HG02973 (cell line): ENCODE results near the gene TFR2.
"Not testable (repeated sequence)": the region's sequence is repeated elsewhere in the genome, so short reads cannot be mapped to it uniquely, and the experiment has no call there.

Source experiments
- ATAC-seq: cut with Tn5 transposase; IDR thresholded peaks from one replicate; pipeline ENCODE4 v1.9.1; 2021; ENCODE audit warnings: moderate library complexity; ENCODE audit not compliant: unreplicated experiment

Gene TFR2

DNA sequence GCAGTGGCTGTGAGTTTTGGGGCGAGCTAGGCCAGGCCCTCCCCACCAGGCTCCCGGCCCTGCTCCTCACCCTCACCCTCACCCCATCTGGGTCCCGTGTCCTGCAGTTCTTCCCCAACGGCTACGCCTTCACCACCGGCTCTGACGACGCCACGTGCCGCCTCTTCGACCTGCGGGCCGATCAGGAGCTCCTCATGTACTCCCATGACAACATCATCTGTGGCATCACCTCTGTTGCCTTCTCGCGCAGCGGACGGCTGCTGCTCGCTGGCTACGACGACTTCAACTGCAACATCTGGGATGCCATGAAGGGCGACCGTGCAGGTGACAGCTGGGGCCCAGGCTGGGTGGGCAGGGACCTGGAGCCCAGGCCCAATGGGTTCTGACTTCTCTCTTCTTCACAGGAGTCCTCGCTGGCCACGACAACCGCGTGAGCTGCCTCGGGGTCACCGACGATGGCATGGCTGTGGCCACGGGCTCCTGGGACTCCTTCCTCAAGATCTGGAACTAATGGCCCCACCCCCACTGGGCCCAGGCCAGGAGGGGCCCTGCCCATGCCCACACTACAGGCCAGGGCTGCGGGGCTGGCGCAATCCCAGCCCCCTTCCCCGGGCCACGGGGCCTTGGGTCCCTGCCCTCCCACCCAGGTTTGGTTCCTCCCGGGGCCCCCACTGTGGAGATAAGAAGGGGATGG lies 37.1 kb upstream of the TFR2 start:
- ATAC-seq: no peak

DNA sequence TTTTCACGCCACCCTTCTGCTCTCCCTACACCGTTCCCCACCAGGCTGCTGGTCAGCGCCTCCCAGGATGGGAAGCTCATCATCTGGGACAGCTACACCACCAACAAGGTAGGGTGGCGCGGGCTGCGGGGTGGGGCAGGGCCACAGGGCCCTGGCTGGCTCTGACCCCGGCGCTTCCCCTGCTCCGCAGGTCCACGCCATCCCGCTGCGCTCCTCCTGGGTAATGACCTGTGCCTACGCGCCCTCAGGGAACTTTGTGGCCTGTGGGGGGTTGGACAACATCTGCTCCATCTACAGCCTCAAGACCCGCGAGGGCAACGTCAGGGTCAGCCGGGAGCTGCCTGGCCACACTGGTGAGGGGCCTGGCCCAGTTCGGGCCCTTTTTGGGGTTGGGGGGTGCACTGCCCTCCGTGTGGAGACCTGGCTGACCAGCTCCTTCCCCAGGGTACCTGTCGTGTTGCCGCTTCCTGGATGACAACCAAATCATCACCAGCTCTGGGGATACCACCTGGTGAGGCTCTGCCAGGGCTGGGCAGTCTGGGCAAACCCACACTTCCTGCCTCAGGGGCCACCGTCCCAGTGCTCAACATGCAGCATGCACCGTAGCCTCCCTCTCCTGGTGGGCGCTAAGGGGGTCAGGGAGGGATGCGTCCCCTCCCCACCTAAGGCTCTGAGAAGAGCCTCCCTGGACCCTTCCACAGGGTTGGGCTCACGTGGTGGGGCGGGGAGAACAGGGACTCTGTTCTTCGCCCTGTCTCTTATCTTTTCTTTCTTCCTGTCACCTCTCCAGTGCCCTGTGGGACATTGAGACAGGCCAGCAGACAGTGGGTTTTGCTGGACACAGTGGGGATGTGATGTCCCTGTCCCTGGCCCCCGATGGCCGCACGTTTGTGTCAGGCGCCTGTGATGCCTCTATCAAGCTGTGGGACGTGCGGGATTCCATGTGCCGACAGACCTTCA lies 36.2 kb upstream of the TFR2 start:
- no peak for ATAC-seq

- ATAC-seq: no peak
These were observed 35.4 kb upstream of the TFR2 start for GRCh38 chr7:100676501-100677306.

DNA sequence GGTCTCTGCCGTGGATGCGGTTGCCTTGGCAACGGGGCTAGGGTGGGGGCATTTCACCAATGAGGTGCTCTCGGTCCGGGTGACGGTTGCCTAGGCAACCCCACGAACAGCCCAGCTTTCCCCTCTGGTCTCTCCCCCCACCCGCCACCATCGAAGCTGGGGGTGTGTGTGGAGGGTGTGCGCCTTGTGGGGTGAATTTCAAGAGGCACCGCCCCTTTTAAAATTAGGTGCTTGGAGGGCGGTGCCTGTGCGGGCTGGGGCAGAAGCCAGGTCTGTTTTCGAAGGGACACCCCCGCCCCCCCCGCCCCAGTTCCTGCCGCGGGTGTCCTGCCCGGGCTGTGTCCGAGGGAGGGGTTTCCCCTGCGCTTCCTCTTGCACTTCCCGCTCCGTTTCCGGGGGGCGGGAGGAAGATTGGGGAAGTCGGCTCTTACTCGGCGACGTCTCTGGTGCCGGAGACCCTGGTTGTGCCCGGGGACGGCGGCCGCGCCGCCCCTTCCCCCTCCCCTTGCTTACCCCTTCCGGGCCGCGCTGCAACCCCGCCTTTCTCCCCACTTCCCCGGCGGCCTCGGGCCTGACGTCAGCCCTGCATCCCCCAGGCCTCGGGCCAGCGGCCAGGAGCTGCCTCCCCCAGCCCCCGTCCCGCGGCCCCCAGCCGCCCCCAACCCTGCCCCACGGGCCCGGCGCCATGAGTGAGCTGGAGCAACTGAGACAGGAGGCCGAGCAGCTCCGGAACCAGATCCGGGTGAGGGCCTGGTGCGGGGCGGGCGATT lies 34.4 kb upstream of the TFR2 start:
- ATAC-seq: no peak

- no peak for ATAC-seq
These were observed 33.7 kb upstream of the TFR2 start for GRCh38 chr7:100675105-100675451.

- no peak for ATAC-seq
These were observed 33.2 kb upstream of the TFR2 start for GRCh38 chr7:100674411-100675104.

DNA sequence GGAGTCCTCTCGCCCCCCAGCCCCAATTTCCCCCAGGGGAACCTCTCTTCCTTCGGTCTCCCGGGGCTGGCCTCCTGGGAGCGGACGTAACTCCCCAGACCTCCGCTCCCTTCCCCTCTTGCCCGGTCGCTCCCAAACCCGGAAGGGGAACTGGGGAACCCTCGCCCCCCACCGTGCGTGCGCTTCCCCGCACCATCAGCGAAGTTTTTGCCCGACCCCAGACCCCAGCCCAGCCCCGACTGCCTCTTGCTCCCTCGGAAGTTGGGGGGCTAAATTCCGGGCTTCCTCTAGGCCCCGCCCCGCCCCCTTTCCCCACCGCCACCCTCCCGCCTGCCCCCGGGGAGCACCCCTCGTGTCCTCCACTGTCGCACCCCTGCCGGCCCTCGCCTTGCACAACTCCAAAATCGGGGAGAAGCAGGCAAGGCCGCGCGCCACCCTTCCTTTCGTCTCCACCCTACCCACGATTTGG lies 32.6 kb upstream of the TFR2 start:
- no peak for ATAC-seq

DNA sequence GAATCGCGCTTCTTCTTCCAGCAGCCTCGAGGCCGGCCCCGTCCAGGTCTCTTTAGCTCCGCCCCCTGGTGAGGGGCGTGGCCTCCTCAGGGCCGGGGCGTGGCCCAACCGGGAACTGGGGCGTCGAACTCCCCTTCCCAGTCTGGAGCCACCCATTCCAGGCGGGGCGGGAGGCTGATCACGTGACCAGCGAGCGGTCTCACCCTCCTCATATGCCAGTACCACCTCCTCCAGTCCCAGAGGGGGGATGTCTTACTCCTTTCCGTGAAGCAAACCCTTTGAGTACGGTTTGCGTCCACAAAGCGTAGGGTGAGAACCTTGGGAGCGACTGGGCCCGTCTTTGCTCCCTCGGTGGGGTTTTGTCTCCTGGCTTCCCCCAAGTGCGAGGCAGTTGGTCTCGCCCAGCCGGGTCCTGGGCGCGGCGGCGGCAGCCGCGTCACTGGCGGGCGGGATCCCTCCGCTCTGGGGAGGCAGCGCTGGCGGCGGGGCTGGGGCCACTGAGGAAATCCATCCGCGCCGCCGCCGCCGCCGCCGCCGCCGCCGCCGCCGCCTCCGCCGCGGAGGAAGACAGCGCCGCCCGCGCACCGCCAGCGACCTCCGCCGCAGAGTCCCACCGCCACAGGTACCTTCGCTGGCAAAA lies 32.1 kb upstream of the TFR2 start, which contains the start of gene GNB2:
Gene GNB2 (plus strand): TSS at position 439 of the 640 bp plus-strand sequence. CDS start 2,526 bp downstream, outside the sequence.
- peak; percentile 51 for ATAC-seq

DNA sequence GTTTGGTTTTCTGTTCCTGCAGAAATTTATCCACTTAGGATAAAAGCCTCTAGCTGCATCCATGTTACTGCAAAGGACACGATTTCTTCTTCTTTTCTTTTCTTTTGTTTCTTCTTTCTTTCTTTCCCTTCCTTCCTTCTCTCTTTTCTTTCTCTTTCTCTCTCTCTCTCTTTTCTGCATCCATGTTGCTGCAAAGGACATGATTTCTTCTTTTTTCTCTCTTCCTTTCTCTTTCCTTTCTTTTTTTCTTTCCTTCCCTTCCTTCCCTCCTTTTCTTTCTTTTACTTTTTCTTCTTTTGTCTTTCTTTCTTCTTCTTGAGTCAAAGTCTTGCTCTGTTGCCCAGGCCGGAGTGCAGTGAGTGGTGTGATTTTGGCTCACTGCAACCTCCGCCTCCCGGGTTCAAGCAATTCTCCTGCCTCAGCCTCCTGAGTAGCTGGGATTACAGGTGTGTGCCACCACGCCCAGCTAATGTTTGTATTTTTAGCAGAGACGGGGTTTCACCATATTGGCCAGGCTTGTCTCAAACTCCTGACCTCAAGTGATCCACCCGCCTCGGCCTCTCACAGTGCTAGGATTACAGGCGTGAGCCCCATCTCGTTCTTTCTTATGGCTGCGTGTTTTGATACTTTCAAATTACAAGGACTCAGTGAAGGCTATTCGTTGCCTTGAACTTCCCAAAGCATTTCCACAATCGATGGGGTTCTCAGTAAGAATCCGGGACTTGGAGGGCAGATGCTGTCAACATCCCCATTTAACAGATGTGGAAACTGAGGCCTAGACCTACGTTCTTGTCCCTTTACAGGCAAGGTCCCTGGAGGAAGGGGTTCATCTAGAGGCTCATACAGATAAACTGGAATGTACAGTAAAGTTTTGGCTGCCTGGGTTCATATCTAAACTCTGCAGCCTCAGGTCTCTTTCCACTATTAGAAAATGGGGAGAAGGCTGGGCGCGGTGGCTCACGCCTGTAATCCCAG lies 30.3 kb upstream of the TFR2 start:
- ATAC-seq: no peak

DNA sequence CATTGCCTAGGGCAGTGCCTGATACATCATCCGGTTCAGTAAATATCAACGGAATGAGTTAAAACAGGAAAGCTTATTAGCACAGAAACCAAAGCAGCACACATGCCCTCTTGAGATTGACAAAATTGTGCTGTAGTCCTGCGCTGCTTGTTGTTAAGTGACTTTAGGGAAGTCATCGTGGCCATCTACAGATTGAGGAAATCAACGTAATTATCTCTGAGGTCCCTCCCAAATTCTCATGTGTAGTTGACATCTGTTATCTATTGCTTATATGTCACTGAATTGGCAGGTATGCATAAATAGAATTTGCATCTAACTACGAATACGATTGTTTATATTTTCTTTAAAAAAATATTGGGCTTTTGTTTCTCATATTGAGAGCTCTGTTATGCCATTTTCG lies 28.7 kb upstream of the TFR2 start:
- ATAC-seq: no peak

GRCh38 chr7:100669106-100669505 lies 27.8 kb upstream of the TFR2 start:
- not testable (repeated sequence) for ATAC-seq

DNA sequence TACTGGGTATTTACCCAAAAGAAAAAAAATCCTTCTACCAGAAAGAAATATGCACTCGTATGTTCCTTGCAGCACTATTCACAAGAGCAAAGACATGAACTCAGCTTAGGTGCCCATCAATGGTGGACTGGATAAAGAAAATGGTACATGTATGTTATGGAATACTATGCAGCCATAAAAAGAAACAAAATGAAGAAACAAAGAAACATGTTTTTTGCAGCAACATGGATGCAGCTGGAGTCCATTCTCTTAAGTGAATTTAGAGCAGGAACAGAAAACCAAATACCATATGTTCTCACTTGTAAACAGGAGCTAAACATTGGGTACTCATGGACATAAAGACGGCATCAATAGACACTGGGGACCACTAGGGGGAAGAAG lies 26.7 kb upstream of the TFR2 start:
- ATAC-seq: no peak

DNA sequence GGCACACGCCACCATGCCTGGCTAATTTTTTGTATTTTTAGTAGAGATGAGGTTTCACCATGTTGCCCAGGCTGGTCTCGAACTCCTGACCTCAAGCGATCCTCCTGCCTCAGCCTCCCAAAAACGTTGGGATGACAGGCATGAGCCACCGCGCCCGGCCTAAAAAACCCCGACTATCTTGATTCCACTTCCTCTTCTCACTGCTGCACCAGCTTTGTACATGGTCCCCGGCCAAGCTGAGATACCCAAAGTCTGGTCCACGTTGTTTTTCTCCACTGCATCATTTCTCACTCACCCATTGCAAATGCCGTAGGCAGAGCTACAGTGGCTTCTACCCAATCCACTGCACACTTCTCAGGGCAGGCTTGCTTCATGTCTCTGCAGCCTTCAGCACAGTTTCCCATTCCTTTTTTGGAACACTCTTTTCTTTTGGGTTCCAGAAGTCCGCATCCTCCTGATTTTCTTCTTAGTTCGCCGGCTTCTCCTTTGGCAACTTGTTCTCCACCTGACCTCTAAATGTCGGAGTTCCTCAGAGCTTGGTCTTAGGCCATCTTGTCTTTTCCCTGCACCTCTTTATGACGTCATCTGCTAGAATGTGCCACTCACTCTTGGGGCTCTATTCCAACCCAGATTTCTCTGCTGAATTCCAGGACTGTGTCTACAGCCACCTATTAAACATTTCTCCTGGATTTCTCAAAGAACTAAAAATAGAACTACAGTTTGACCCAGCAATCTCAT lies 26.1 kb upstream of the TFR2 start:
- ATAC-seq: no peak

DNA sequence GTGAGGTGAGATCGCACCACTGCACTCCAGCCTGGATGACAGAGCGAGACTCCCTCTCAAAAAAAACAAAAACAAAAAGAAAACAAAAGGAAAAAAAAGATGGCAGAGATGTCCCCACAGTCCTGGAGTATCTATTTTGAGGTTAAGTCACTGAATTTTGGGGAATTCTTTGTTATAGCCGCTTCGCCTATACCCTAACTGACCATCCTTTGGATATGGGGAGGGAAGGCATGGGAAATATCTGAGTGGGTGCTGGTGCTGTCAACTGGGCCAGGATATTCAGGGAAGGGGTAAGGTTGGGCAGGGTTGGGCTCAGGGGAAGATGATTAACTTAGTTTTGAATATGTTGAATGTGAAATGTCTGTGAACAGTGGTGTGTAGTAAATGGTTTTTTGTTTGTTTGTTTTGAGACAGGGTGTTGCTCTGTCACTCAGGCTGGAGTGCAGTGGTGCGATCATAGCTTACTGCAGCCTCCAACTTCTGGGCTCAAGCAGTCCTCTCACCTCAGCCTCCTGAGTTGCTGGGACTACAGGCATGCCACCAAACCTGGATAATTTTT lies 23.9 kb upstream of the TFR2 start:
- ATAC-seq: no peak

DNA sequence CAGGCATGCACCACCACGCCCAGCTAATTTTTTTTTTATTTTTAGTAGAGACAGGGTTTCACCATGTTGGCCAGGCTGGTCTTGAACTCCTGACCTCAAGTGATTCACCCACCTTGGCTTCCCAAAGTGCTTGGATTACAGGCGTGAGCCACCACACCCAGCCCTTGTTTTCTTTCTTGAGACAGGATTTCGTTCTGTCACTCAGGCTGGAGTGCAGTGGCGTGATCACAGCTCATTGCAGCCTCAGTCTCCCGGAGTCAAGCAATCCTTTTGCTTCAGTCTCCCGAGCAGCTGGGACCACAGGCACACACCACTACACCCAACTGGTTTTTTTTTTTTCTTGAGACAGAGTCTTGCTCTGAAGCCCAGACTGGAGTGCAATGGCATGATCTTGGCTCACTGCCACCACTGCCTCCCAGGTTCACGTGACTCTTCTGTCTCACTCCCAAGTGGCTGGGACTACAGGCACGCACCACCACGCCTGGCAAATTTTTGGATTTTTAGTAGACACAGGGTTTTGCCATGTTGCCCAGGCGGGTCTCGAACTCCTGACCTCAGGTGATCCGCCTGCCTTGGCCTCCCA lies 20.9 kb upstream of the TFR2 start:
- ATAC-seq: not testable (repeated sequence)

- no peak for ATAC-seq
These were observed 14.7 kb upstream of the TFR2 start, which contains the start of gene ACTL6B for GRCh38 chr7:100655908-100656674. Gene ACTL6B (minus strand): TSS chr7:100656448. CDS start chr7:100656354, 94 bp downstream.
